Effector CD8-positive, alpha-beta T cell (primary cell): ENCODE results near the gene HPCAL1.

Experiments
- DNase-seq: peaks from one replicate; lab custom pipeline; 2025; lab: John Stamatoyannopoulos, UW

HPCAL1 gene

GRCh38 chr2:10337449-10338269 is 35.0 kb downstream of the HPCAL1 start:
- no peak for DNase-seq

GRCh38 chr2:10338270-10339188 is 35.8 kb downstream of the HPCAL1 start:
- DNase-seq = no peak

- no peak for DNase-seq
These were observed 37.2 kb downstream of the HPCAL1 start for GRCh38 chr2:10339647-10340592.

- DNase-seq = no peak
These were observed 37.9 kb downstream of the HPCAL1 start for GRCh38 chr2:10340593-10340975.

- no peak for DNase-seq
These were observed 38.5 kb downstream of the HPCAL1 start for GRCh38 chr2:10341193-10341592.

GRCh38 chr2:10342245-10342951 is 39.7 kb downstream of the HPCAL1 start:
- DNase-seq = no peak

GRCh38 chr2:10343191-10343590 is 40.5 kb downstream of the HPCAL1 start:
- no peak for DNase-seq

GRCh38 chr2:10343658-10344057 is 41.0 kb downstream of the HPCAL1 start:
- no peak for DNase-seq

GRCh38 chr2:10344105-10345066 is 41.7 kb downstream of the HPCAL1 start:
- no peak for DNase-seq

- DNase-seq = no peak
These were observed 42.4 kb downstream of the HPCAL1 start for GRCh38 chr2:10345126-10345525.

- no peak for DNase-seq
These were observed 43.1 kb downstream of the HPCAL1 start for GRCh38 chr2:10345813-10346212.

GRCh38 chr2:10346929-10347561 is 44.3 kb downstream of the HPCAL1 start:
- no peak for DNase-seq

GRCh38 chr2:10347562-10347948 is 44.9 kb downstream of the HPCAL1 start:
- no peak for DNase-seq

GRCh38 chr2:10348891-10349290 is 46.2 kb downstream of the HPCAL1 start:
- DNase-seq = no peak

- DNase-seq = no peak
These were observed 48.1 kb downstream of the HPCAL1 start for GRCh38 chr2:10350761-10351160.

- DNase-seq = no peak
These were observed 49.7 kb downstream of the HPCAL1 start for GRCh38 chr2:10352361-10352760.

GRCh38 chr2:10352972-10353371 is 50.3 kb downstream of the HPCAL1 start:
- DNase-seq = no peak

- no peak for DNase-seq
These were observed 51.2 kb downstream of the HPCAL1 start for GRCh38 chr2:10353931-10354330.

- DNase-seq = no peak
These were observed 51.7 kb downstream of the HPCAL1 start for GRCh38 chr2:10354399-10354798.
